Umbilical cord (tissue), 2 donors: ENCODE results near the gene PHLDA1. TPM values are rescaled to one million over a fixed set of nuclear protein-coding genes. Genes with fewer than 3 reads are reported as not detected.

Experiments used
- DNase-seq: peaks from one replicate; pipeline ENCODE4 v3.0.0-alpha.2; 2015; ENCODE audit warnings: low spot score
- total RNA-seq: library from RNA; depleted of rRNA; stranded (reverse); fragments of >200 nt; gene quantifications from one replicate; pipeline ENCODE4 v1.2.3, GENCODE V29; 2014; ENCODE audit warnings: low replicate concordance; ENCODE audit not compliant: insufficient read depth

Gene PHLDA1
- total RNA-seq, 1 donor from 2014 or later: 7.5 TPM

GRCh38 chr12:76037130-76038103, 5.8 kb upstream of the PHLDA1 start:
- DNase-seq: peak; percentile 76

- DNase-seq: no peak
These were observed 3.5 kb upstream of the PHLDA1 start for GRCh38 chr12:76035045-76035444.

- DNase-seq: peak; percentile 36
These were observed 1.8 kb upstream of the PHLDA1 start for GRCh38 chr12:76033081-76034011.

GRCh38 chr12:76032043-76032981, 736 bp upstream of the PHLDA1 start:
- DNase-seq: peak; percentile 72

- no peak for DNase-seq
These were observed 529 bp downstream of the PHLDA1 start for GRCh38 chr12:76031081-76031413.

- DNase-seq: no peak
These were observed 1.1 kb downstream of the PHLDA1 start for GRCh38 chr12:76030341-76031080.

- DNase-seq: no peak
These were observed 1.6 kb downstream of the PHLDA1 start for GRCh38 chr12:76029982-76030340.

GRCh38 chr12:76028571-76029277, 2.9 kb downstream of the PHLDA1 start:
- DNase-seq: no peak

- DNase-seq: no peak
These were observed 4.9 kb downstream of the PHLDA1 start for GRCh38 chr12:76026643-76027063.

- no peak for DNase-seq
These were observed 5.7 kb downstream of the PHLDA1 start for GRCh38 chr12:76025601-76026575.

- DNase-seq: peak; percentile 34
These were observed 6.5 kb downstream of the PHLDA1 start for GRCh38 chr12:76024942-76025600.

- no peak for DNase-seq
These were observed 7.3 kb downstream of the PHLDA1 start for GRCh38 chr12:76024102-76024781.

- no peak for DNase-seq
These were observed 8.4 kb downstream of the PHLDA1 start for GRCh38 chr12:76023069-76023690.

- no peak for DNase-seq
These were observed 9.1 kb downstream of the PHLDA1 start for GRCh38 chr12:76022506-76022905.

- peak; percentile 34 for DNase-seq
These were observed 10.6 kb downstream of the PHLDA1 start for GRCh38 chr12:76020731-76021672.

GRCh38 chr12:76020281-76020680, 11.3 kb downstream of the PHLDA1 start:
- no peak for DNase-seq
